ENCODE data around the gene ARAP1.

GRCh38 chr11:72723508-72723907 is 28.7 kb downstream of the ARAP1 start:
- TF ChIP-seq CTCF (IDR thresholded peaks at IDR 0.05 in 8 of 11, conservative IDR thresholded peaks at IDR 0.05 in 3 of 11) (no peak), POLR2A (IDR thresholded peaks at IDR 0.05) (no peak), POLR2AphosphoS5 (IDR thresholded peaks at IDR 0.05) (no peak)

All from spleen (tissue), 7 donors.